Cardiac fibroblast (primary cell): ENCODE results near the gene COPS3.
A peak's percentile ranks its signal among the peaks of the same experiment; 100 is the strongest.
"Not testable (repeated sequence)": the region's sequence is repeated elsewhere in the genome, so short reads cannot be mapped to it uniquely, and the experiment has no call there.

ENCODE experiments used
- DNase-seq, 2 donors: peaks; one replicate each; pipeline versions ENCODE4 v3.0.0 to v3.0.0-alpha.2; 2010; ENCODE audit warnings: low read depth in 2 of 2
- H3K4me3 ChIP-seq, 2 donors: replicated peaks in 1 of 2; 1 replicate in 1 of 2; 2 replicates in 1 of 2; pipeline ENCODE4 v1.5.1; 2011; ENCODE audit warnings: low read depth in 2 of 2, low read length in 2 of 2, mild to moderate bottlenecking in 2 of 2, moderate library complexity in 1 of 2
- CTCF ChIP-seq: IDR thresholded peaks from one replicate; pipeline ENCODE4 v1.5.1; 2011; ENCODE audit warnings: low read depth, mild to moderate bottlenecking, low read length, inconsistent platforms

Gene COPS3

GRCh38 chr17:17279316-17279715 is 1.7 kb downstream of the COPS3 start:
- DNase-seq: no peak
- TF ChIP-seq CTCF: no peak
- peak overlapping the region in 1 of 2 donors; percentile 94 for H3K4me3 ChIP-seq

- DNase-seq, H3K4me3 ChIP-seq: not testable (repeated sequence)
Measured at GRCh38 chr17:17277431-17277830, 3.6 kb downstream of the COPS3 start.

- H3K4me3 ChIP-seq: no peak overlapping the region
- no peak for TF ChIP-seq CTCF
- no peak for DNase-seq
Measured at GRCh38 chr17:17275971-17276370, 5.1 kb downstream of the COPS3 start.

- H3K4me3 ChIP-seq: no peak overlapping the region
- peak; percentile 30 for TF ChIP-seq CTCF
- peak in 1 of 2 donors; percentile 10 for DNase-seq
Measured at GRCh38 chr17:17269926-17270773, 10.9 kb downstream of the COPS3 start.

GRCh38 chr17:17264430-17264829 is 16.6 kb downstream of the COPS3 start:
- DNase-seq: no peak
- no peak for TF ChIP-seq CTCF
- H3K4me3 ChIP-seq: no peak overlapping the region

- H3K4me3 ChIP-seq: no peak overlapping the region
- no peak for TF ChIP-seq CTCF
- no peak for DNase-seq
Measured at GRCh38 chr17:17258998-17259397, 22.0 kb downstream of the COPS3 start.

GRCh38 chr17:17258011-17258410 is 23.0 kb downstream of the COPS3 start:
- TF ChIP-seq CTCF: no peak
- no peak overlapping the region for H3K4me3 ChIP-seq
- DNase-seq: no peak
